Jurkat, Clone E6-1 (cell line): ENCODE data around the gene SLC35G2. TPM values are rescaled to one million over a fixed set of nuclear protein-coding genes. Genes with fewer than 3 reads are reported as not detected.
A peak's percentile ranks its signal among the peaks of the same experiment; 100 is the strongest.
"Not testable (repeated sequence)": the region's sequence is repeated elsewhere in the genome, so short reads cannot be mapped to it uniquely, and the experiment has no call there.

Experiments used
- DNase-seq: peaks from one replicate; pipeline ENCODE4 v3.0.0-alpha.2; 2011; ENCODE audit warnings: low read depth, low spot score
- H3K4me3 ChIP-seq: 2 replicates; pipeline ENCODE4 v1.5.1; 2011; ENCODE audit warnings: mild to moderate bottlenecking, low read length, control low read depth, moderate library complexity
- polyA plus RNA-seq: library from polyadenylated mRNA; unstranded; fragments of >200 nt; gene quantifications from one replicate; pipeline ENCODE4 v1.2.1, GENCODE V29; 2012; ENCODE audit warnings: missing spikeins; ENCODE audit not compliant: insufficient read length, insufficient read depth

SLC35G2 gene
- polyA plus RNA-seq: 5.8 TPM

GRCh38 chr3:136818769-136819391, at the start of gene SLC35G2:
Gene SLC35G2, plus strand, starts transcription at chr3:136819126. Its CDS starts 35,335 bp downstream, at chr3:136854461.
- DNase-seq: peak; percentile 76
- peak within 1 kb of the TSS; percentile 76 for H3K4me3 ChIP-seq

DNA sequence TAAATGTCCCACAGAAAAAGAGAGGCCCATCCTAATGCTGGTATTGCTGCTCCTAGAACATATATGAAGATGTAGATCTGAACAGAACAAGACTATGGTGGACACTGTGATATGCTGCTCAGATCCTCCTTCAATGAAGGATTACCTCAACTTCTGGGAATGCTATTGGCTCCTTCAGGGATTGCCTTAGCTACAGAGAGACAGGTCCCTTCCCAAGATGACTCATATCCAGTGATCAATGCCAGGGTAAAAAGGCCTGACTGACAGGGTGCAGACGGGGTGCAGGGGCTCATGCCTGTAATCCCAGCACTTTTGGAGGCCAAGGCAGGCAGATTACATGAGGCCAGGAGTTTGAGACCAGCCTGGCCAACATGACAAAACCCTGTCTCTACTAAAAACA, 46.2 kb upstream of the SLC35G2 start:
- DNase-seq: no peak
- no peak overlapping the region for H3K4me3 ChIP-seq

- DNase-seq: no peak
- H3K4me3 ChIP-seq: no peak overlapping the region
Measured at GRCh38 chr3:136778865-136779264, 40.1 kb upstream of the SLC35G2 start.

GRCh38 chr3:136780741-136781140, 38.2 kb upstream of the SLC35G2 start:
- DNase-seq: no peak
- H3K4me3 ChIP-seq: no peak overlapping the region

DNA sequence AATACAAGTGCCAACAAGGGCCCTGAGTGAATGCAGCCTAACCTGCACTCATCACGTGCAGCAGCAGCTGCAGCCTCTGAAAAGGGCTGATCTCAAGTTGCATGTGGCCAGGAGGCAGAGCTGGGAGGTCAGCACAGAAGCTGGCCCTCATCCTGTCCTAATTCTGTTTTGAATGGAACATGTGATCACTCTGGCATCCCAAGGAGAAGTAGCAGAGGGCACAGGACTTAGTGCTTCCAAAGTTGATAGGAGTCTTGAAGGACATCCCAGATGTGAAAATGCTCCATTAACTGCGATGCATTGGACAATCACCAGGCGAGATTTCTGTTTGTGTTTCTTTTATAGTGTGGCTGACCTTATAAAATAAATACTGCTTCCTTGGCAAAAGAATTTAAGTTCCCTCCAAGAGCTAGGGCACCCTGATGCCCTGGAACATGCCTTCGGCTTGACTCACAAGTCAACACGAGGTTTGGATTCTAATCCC, 35.2 kb upstream of the SLC35G2 start:
- DNase-seq: no peak
- no peak overlapping the region for H3K4me3 ChIP-seq

- H3K4me3 ChIP-seq: no peak overlapping the region
- peak; percentile 57 for DNase-seq
Measured at GRCh38 chr3:136787349-136787748, 31.6 kb upstream of the SLC35G2 start.

- H3K4me3 ChIP-seq: no peak overlapping the region
- DNase-seq: no peak
Measured at GRCh38 chr3:136788154-136788553, 30.8 kb upstream of the SLC35G2 start.

GRCh38 chr3:136789976-136790375, 28.9 kb upstream of the SLC35G2 start:
- no peak overlapping the region for H3K4me3 ChIP-seq
- DNase-seq: no peak

- H3K4me3 ChIP-seq: no peak overlapping the region
- DNase-seq: no peak
Measured at GRCh38 chr3:136790786-136791185, 28.1 kb upstream of the SLC35G2 start.

- DNase-seq: no peak
- no peak overlapping the region for H3K4me3 ChIP-seq
Measured at GRCh38 chr3:136792556-136793330, 26.2 kb upstream of the SLC35G2 start.

DNA sequence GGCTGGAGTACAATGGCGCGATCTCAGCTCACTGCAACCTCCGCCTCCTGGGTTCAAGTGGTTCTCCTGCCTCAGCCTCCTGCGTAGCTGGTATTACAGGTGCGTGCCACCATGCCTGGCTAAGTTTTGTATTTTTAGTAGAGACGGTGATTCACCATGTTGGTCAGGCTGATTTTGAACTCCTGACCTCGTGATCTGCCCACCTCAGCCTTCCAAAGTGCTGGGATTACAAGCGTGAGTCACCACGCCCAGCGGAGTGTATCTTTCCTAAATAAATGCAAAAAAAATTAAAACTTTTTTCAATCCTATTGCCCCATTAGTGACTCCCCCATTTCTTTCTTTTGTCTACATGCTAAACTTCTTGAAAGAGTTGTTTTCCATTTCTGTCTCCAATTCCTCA, 17.8 kb upstream of the SLC35G2 start:
- not testable (repeated sequence) for DNase-seq, H3K4me3 ChIP-seq

DNA sequence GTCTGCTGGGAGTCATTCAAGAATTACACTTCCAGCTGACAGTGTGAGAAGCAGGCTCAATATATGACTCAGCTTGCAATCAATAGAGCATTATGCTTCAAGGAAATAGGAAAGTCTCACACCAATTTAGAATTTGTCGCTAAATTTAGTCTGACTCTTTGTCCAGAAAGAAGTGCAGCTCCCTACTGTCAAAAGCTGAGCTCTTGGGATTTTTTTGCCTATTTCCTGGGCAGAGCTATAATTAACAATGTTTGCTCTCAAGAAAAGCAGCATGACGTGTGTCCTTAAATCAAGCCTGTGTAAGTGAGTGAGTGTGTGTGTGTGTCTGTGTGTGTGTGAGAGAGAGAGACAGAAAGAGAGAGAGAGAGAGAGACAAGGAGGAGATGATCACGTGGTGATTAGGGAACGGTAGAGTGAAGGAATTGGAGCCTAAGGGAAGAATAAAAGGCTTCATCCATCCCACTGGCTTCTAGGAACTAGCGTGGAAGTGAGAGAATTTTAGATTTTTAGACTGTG, 16.4 kb upstream of the SLC35G2 start:
- no peak for DNase-seq
- no peak overlapping the region for H3K4me3 ChIP-seq

DNA sequence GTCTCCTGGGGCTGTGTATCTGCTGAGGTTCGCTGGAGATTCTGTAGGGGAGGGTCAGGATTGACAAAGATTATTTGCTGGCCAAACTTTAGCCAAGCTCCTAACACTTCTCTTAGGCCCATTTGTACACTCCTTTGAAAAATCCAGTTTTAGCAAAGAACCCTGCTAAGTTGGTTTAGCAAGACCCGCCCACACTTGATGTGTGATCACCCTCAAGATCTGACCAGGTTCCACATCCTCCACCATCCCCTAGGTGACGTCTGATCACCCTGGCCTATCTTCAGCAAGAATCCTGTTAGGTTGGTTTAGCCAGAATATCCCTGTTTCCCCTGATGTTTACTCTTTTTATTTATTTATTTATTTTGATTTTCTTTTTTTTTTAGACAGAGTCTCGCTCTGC, 14.8 kb upstream of the SLC35G2 start:
- DNase-seq: no peak
- H3K4me3 ChIP-seq: no peak overlapping the region

DNA sequence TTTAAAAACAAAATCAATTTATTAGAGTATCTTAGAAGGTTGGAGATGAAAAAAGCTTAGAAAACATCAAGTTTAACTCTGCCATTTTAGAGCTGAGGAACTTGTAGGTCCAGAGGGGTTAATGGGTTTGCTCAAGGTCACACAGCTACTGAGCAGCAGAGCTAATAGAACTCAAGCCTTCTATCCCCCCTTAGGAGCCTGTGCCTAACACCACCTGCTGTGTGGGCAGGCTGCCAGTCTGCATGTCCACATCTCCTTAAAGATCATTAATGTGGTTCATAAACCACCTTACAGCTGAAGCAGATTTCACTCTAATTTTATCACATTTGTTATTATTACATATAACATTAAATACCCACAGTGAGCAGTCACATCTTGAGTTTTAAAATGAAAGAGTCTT, 14.1 kb upstream of the SLC35G2 start:
- no peak for DNase-seq

DNA sequence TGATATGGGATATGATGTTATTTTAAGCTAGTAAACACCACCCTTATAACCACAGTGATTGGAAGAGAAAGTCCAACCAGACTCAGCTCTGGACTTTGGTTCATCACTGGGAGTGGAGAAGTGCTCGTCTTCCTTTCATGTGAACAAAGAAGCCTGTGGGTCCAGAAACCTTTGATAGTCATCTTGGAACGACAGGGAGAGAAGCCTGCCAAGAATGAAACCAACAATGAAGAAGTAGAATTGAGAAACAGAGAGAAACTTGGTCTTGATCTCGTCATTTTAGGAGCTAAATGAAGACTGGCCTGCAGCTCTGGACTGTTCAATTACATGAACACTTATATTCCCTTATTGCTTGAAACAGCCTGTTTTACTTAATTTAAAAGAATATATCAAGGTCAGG, 13.1 kb upstream of the SLC35G2 start:
- no peak overlapping the region for H3K4me3 ChIP-seq
- DNase-seq: no peak

More for the DNA sequence above, 14.1 kb upstream of the SLC35G2 start:
- H3K4me3 ChIP-seq: no peak overlapping the region

GRCh38 chr3:136811701-136812100, 7.2 kb upstream of the SLC35G2 start:
- DNase-seq: no peak
- H3K4me3 ChIP-seq: no peak overlapping the region

- no peak overlapping the region for H3K4me3 ChIP-seq
- no peak for DNase-seq
Measured at GRCh38 chr3:136817448-136817847, 1.5 kb upstream of the SLC35G2 start.

GRCh38 chr3:136818191-136818768, 646 bp upstream of the SLC35G2 start:
- peak; percentile 42 for DNase-seq
- H3K4me3 ChIP-seq: peak overlapping the region; percentile 76

GRCh38 chr3:136819392-136819730, 435 bp downstream of the SLC35G2 start:
- DNase-seq: no peak
- H3K4me3 ChIP-seq: peak overlapping the region; percentile 76
